Mesenchymal stem cell (in vitro differentiated cells and primary cell): Measurements from ENCODE around the gene APMAP.
A peak's percentile ranks its signal among the peaks of the same experiment; 100 is the strongest.

Experiments
- DNase-seq: peaks from one replicate; pipeline ENCODE4 v3.0.0-alpha.2; 2013
- H2AFZ ChIP-seq: one replicate; pipeline ENCODE4 v1.6.1; 2013; ENCODE audit warnings: low read depth, mild to moderate bottlenecking, control low read depth, inconsistent platforms, low read length, moderate library complexity
- H2AK5ac ChIP-seq: 2 replicates; pipeline ENCODE4 v1.6.1; 2013; ENCODE audit warnings: low read length, moderate library complexity, mild to moderate bottlenecking, inconsistent platforms; ENCODE audit not compliant: severe bottlenecking
- H2BK120ac ChIP-seq: one replicate; pipeline ENCODE4 v1.6.1; 2013; ENCODE audit warnings: low read depth, mild to moderate bottlenecking, inconsistent platforms, low read length, moderate library complexity
- H2BK12ac ChIP-seq, 2 experiments: one replicate each; pipeline ENCODE4 v1.6.1; 2013; ENCODE audit warnings: inconsistent platforms in 2 of 2, low read length in 2 of 2, mild to moderate bottlenecking in 2 of 2, moderate library complexity in 2 of 2, control low read depth in 1 of 2
- H2BK15ac ChIP-seq: one replicate; pipeline ENCODE4 v1.6.1; 2013; ENCODE audit warnings: mild to moderate bottlenecking, low read depth, inconsistent platforms; ENCODE audit not compliant: poor library complexity, severe bottlenecking
- H2BK5ac ChIP-seq: 2 replicates; pipeline ENCODE4 v1.6.1; 2013; ENCODE audit warnings: low read depth, mild to moderate bottlenecking, low read length, control low read depth, inconsistent platforms; ENCODE audit not compliant: poor library complexity, severe bottlenecking
- H3K14ac ChIP-seq, 2 experiments: one replicate each; pipeline ENCODE4 v1.6.1; 2013; ENCODE audit warnings: inconsistent platforms in 2 of 2, low read length in 2 of 2, control low read depth in 1 of 2, mild to moderate bottlenecking in 1 of 2, moderate library complexity in 1 of 2
- H3K18ac ChIP-seq, 2 experiments: one replicate each; pipeline ENCODE4 v1.6.1; 2013; ENCODE audit warnings: inconsistent platforms in 2 of 2, low read length in 2 of 2, control low read depth in 1 of 2, low read depth in 1 of 2, mild to moderate bottlenecking in 1 of 2
- H3K23ac ChIP-seq, 2 experiments: one replicate each; pipeline ENCODE4 v1.6.1; 2013; ENCODE audit warnings: inconsistent platforms in 2 of 2, low read length in 2 of 2, mild to moderate bottlenecking in 2 of 2, moderate library complexity in 2 of 2, control low read depth in 1 of 2
- H3K27ac ChIP-seq: 2 replicates; pipeline ENCODE4 v1.5.1; 2013; ENCODE audit warnings: mild to moderate bottlenecking, moderate library complexity, low read length, control low read depth, inconsistent platforms; ENCODE audit not compliant: poor library complexity, severe bottlenecking
- H3K27me3 ChIP-seq, 2 experiments: 2 replicates each; pipeline versions ENCODE4 v1.6.1 to v1.7.0; 2013; ENCODE audit warnings: low read length in 2 of 2, mild to moderate bottlenecking in 2 of 2, moderate library complexity in 2 of 2, control low read depth in 1 of 2, inconsistent platforms in 1 of 2; ENCODE audit not compliant: control insufficient read depth in 1 of 2, insufficient read depth in 1 of 2
- H3K36me3 ChIP-seq, 2 experiments: 2 replicates each; pipeline versions ENCODE4 v1.6.1 to v1.7.0; 2013; ENCODE audit warnings: low read length in 2 of 2, control low read depth in 1 of 2, inconsistent platforms in 1 of 2, low read depth in 1 of 2, mild to moderate bottlenecking in 1 of 2; ENCODE audit not compliant: insufficient read depth in 2 of 2, control insufficient read depth in 1 of 2
- H3K4ac ChIP-seq, 2 experiments: one replicate each; pipeline ENCODE4 v1.6.1; 2013; ENCODE audit warnings: inconsistent platforms in 2 of 2, low read length in 2 of 2, mild to moderate bottlenecking in 2 of 2, moderate library complexity in 2 of 2, control low read depth in 1 of 2, low read depth in 1 of 2
- H3K4me1 ChIP-seq: 2 replicates; pipeline ENCODE4 v1.6.1; 2013; ENCODE audit warnings: low read depth, low read length, control low read depth; ENCODE audit not compliant: control insufficient read depth, insufficient read depth
- H3K4me2 ChIP-seq: 2 replicates; pipeline ENCODE4 v1.6.1; 2013; ENCODE audit warnings: low read length, mild to moderate bottlenecking, inconsistent platforms; ENCODE audit not compliant: poor library complexity, severe bottlenecking
- H3K4me3 ChIP-seq, 2 experiments: 2 replicates each; pipeline versions ENCODE4 v1.5.1 to v1.7.0; 2013; ENCODE audit warnings: low read length in 2 of 2, mild to moderate bottlenecking in 2 of 2, control low read depth in 1 of 2, low read depth in 1 of 2; ENCODE audit not compliant: insufficient read depth in 1 of 2
- H3K79me1 ChIP-seq: replicated peaks from 2 replicates; pipeline ENCODE4 v1.6.1; 2013; ENCODE audit warnings: mild to moderate bottlenecking, control low read depth, low read length, inconsistent platforms; ENCODE audit not compliant: poor library complexity, severe bottlenecking
- H3K9ac ChIP-seq: 2 replicates; pipeline ENCODE4 v1.7.0; 2013; ENCODE audit warnings: mild to moderate bottlenecking, low read length, moderate library complexity
- H3K9me3 ChIP-seq: 2 replicates; pipeline ENCODE4 v1.7.0; 2013; ENCODE audit warnings: mild to moderate bottlenecking, low read length; ENCODE audit not compliant: control insufficient read depth
- H4K8ac ChIP-seq: one replicate; pipeline ENCODE4 v1.6.1; 2013; ENCODE audit warnings: inconsistent platforms, mild to moderate bottlenecking, low read length, moderate library complexity
- H4K91ac ChIP-seq: one replicate; pipeline ENCODE4 v1.6.1; 2013; ENCODE audit warnings: mild to moderate bottlenecking, low read length, inconsistent platforms
- WGBS: methylation state at CpG from one replicate; pipeline ENCODE4 v1.1.7; 2013; ENCODE audit warnings: mixed read lengths; 5-methylcytosine and 5-hydroxymethylcytosine counted together

The APMAP gene

GRCh38 chr20:24983896-24984295 is 8.7 kb downstream of the APMAP start:
- H3K4me2 ChIP-seq, result no peak overlapping the region
- no peak overlapping the region for H2BK12ac ChIP-seq
- 97% methylated on average over 8 of the region's 8 CpGs for WGBS
- H2BK120ac ChIP-seq, result no peak overlapping the region
- no peak overlapping the region for H3K9ac ChIP-seq
- H3K27me3 ChIP-seq, result no peaks in the 10 kb centered on the region
- no peak overlapping the region for H3K4me3 ChIP-seq
- H3K9me3 ChIP-seq, result no peaks in the 10 kb centered on the region
- H3K18ac ChIP-seq, result no peak overlapping the region
- H4K8ac ChIP-seq, result no peak overlapping the region
- H4K91ac ChIP-seq, result no peak overlapping the region
- no peak overlapping the region for H3K23ac ChIP-seq
- H3K79me1 ChIP-seq, result peaks cover 66% of the 10 kb centered on the region
- DNase-seq, result no peak
- H3K14ac ChIP-seq, result no peak overlapping the region
- peak overlapping the region; percentile 33 for H2BK15ac ChIP-seq
- H3K4ac ChIP-seq, result no peak overlapping the region
- H2AK5ac ChIP-seq, result no peak overlapping the region
- H3K27ac ChIP-seq, result no peak overlapping the region
- H3K36me3 ChIP-seq, result peaks cover 24 to 39% of the 10 kb centered on the region in 2 experiments
- H3K4me1 ChIP-seq, result peaks cover 2% of the 10 kb centered on the region
- no peak overlapping the region for H2BK5ac ChIP-seq
- H2AFZ ChIP-seq, result no peak overlapping the region

- Histone ChIP-seq H2BK15ac (no peak overlapping the region), H3K9me3 (no peaks in the 10 kb centered on the region), H2AFZ (no peak overlapping the region), H4K8ac (no peak overlapping the region), H3K4me3 (no peak overlapping the region), H3K18ac (no peak overlapping the region), H3K79me1 (peaks cover 62% of the 10 kb centered on the region), H2BK12ac (no peak overlapping the region), H2AK5ac (no peak overlapping the region), H3K27ac (no peak overlapping the region), H3K4me2 (no peak overlapping the region), H3K4me1 (peaks cover 2% of the 10 kb centered on the region), H4K91ac (no peak overlapping the region), H3K23ac (no peak overlapping the region), H3K36me3 (peaks cover 36 to 46% of the 10 kb centered on the region in 2 experiments), H3K14ac (no peak overlapping the region), H3K27me3 (no peaks in the 10 kb centered on the region), H2BK120ac (no peak overlapping the region), H3K9ac (no peak overlapping the region), H2BK5ac (no peak overlapping the region), H3K4ac (no peak overlapping the region)
- WGBS, result 92% methylated on average over 3 of the region's 3 CpGs
- DNase-seq, result no peak
Observed at GRCh38 chr20:24981790-24982189, 10.8 kb downstream of the APMAP start.

- no peak overlapping the region for H3K4me2 ChIP-seq
- no peaks in the 10 kb centered on the region for H3K27me3 ChIP-seq
- H2BK15ac ChIP-seq, result no peak overlapping the region
- no peak for DNase-seq
- H3K14ac ChIP-seq, result no peak overlapping the region
- no peak overlapping the region for H2BK5ac ChIP-seq
- no peak overlapping the region for H3K4me3 ChIP-seq
- H2AFZ ChIP-seq, result no peak overlapping the region
- no peak overlapping the region for H2BK12ac ChIP-seq
- no peak overlapping the region for H3K27ac ChIP-seq
- no peak overlapping the region for H3K9ac ChIP-seq
- H3K36me3 ChIP-seq, result peaks cover 41 to 46% of the 10 kb centered on the region in 2 experiments
- H2BK120ac ChIP-seq, result no peak overlapping the region
- WGBS, result 97% methylated on average over 4 of the region's 4 CpGs
- peaks cover 60% of the 10 kb centered on the region for H3K79me1 ChIP-seq
- H4K8ac ChIP-seq, result no peak overlapping the region
- no peaks in the 10 kb centered on the region for H3K4me1 ChIP-seq
- no peak overlapping the region for H3K4ac ChIP-seq
- no peak overlapping the region for H2AK5ac ChIP-seq
- no peak overlapping the region for H4K91ac ChIP-seq
- no peak overlapping the region for H3K23ac ChIP-seq
- no peak overlapping the region for H3K18ac ChIP-seq
- H3K9me3 ChIP-seq, result peaks cover 1% of the 10 kb centered on the region
Observed at GRCh38 chr20:24981282-24981681, 11.3 kb downstream of the APMAP start.

- no peak overlapping the region for H3K14ac ChIP-seq
- no peak overlapping the region for H2AFZ ChIP-seq
- no peak overlapping the region for H3K18ac ChIP-seq
- DNase-seq, result no peak
- no peak overlapping the region for H3K27ac ChIP-seq
- 97% methylated on average over 33 of the region's 34 CpGs for WGBS
- no peak overlapping the region for H3K4me2 ChIP-seq
- no peak overlapping the region for H4K91ac ChIP-seq
- H3K23ac ChIP-seq, result no peak overlapping the region
- H3K9ac ChIP-seq, result no peak overlapping the region
- peaks cover 4% of the 10 kb centered on the region for H3K9me3 ChIP-seq
- H2AK5ac ChIP-seq, result no peak overlapping the region
- H3K4me1 ChIP-seq, result no peaks in the 10 kb centered on the region
- H2BK15ac ChIP-seq, result no peak overlapping the region
- H2BK12ac ChIP-seq, result no peak overlapping the region
- H3K27me3 ChIP-seq, result no peaks in the 10 kb centered on the region
- no peak overlapping the region for H2BK120ac ChIP-seq
- no peak overlapping the region for H3K4ac ChIP-seq
- peaks cover 53% of the 10 kb centered on the region for H3K79me1 ChIP-seq
- no peak overlapping the region for H4K8ac ChIP-seq
- H3K36me3 ChIP-seq, result peaks cover 43 to 47% of the 10 kb centered on the region in 2 experiments
- no peak overlapping the region for H3K4me3 ChIP-seq
- H2BK5ac ChIP-seq, result no peak overlapping the region
Observed at GRCh38 chr20:24980291-24981053, 12.1 kb downstream of the APMAP start.
